Measurements from ENCODE around the gene MEGF6.

Gene MEGF6

DNA sequence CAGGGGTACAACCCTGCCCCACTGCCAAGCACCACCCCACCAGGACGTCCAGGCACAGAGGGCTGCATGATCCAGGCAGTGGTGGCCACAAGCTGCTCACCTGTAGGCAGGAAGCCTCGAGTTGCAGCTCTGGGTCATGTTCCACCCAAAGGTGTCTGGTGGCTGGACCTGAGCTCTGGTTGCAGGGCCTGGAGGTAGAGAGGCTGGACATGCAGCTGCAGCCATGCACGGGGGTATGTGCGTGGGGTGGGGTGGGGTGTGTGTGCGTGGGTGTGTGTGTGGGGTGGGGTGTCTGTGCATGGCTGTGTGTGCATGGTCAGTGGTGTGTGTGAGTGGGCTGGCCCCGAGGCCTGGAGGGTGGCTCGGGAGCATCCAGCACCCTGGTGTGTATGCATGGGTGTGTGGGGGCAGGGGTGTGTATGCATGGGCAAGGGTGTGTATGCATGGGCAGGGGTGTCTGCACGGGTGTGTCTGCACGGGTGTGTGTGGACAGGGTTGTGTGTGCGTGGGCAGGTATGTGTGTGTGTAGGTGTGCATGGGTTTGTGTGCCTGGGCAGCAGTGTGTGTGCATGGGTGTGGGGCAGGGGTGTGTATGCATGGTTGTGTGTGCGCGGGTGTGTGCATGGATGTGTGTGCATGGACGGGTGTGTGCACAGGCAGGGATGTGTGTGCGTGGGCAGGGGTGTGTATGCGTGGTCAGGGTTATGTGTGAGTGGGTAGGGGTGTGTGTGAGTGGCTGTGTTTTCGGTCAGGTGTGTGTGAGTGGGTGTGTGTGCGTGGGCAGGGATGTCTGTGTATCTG lies 141.3 kb downstream of the MEGF6 start:
- DNase-seq (ENCODE audit: low read depth), result no peak

DNA sequence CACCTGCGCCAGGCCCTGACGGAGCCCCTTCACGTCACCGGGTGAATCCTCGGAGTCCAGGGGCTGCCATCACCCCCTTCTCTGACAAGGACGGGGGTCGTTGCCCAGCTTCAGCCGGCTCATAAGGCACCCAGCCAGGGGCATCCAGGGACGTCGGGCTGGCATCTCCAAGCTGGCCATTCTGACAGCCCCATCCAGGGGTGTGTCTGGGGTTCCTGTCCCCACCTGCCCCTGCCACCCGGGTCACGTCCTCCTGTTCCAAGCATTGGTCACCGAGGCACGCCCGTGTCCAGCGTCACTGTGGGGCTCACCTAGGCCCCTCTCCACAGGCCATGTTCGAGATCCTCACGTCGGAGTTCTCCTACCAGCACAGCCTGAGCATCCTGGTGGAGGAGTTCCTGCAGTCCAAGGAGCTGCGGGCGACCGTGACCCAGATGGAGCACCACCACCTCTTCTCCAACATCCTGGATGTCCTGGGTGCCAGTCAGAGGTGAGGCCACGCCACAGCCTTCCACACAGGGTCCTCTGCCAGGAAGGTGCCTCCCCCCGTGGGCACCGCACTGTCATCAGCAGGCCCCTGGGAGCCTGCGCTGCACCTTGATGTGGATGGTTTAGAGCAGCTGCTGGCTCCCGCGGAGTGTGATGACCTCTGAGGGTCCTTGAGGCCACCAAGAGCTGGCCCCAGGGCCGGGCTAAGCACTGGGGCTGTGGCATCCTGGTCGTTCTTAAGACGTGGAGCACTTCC lies 142.0 kb downstream of the MEGF6 start:
- no peak for DNase-seq (ENCODE audit: low read depth)

DNA sequence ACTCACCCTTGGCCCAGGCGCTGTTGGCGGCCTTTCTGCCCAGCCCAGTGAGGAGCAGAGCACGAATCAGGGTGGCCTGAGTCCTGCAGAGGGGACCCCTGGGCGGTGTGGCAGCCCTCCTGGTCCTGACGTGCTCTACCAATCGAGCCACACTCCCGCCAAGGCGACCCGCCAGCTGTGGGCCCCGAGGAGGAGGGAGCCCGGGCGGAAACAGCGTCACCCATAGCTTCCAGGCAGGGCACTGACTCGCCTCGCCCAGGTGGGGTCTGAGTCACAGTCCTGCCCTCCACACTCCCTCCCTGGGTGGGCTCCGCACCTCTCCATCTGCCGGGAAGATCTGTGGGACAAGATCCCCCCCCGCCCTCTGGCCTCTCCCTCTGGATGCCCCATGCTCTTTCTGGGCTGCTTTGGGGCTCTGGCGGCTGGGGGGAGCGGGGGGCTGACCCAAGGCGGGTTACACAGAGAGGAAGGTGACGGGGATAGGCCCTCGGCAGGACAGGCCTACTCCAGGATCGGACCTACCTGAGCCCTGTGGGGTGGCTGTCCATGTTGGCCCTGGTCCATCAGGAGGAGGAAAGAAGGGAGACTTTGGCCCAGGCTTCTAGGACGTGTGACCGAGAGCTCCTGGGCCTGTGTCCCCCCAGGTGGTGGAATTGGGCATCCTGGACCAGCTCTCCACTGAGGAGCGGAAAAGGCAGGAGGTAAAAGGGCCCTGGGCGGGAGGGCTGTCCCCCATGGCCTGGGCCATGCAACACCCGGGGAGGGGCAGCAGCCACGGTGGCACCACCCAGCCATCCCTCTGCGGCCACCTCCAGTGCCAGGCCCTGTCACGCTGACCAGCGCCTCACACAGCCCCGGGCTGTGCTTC lies 142.8 kb downstream of the MEGF6 start:
- no peak for DNase-seq (ENCODE audit: low read depth)

DNA sequence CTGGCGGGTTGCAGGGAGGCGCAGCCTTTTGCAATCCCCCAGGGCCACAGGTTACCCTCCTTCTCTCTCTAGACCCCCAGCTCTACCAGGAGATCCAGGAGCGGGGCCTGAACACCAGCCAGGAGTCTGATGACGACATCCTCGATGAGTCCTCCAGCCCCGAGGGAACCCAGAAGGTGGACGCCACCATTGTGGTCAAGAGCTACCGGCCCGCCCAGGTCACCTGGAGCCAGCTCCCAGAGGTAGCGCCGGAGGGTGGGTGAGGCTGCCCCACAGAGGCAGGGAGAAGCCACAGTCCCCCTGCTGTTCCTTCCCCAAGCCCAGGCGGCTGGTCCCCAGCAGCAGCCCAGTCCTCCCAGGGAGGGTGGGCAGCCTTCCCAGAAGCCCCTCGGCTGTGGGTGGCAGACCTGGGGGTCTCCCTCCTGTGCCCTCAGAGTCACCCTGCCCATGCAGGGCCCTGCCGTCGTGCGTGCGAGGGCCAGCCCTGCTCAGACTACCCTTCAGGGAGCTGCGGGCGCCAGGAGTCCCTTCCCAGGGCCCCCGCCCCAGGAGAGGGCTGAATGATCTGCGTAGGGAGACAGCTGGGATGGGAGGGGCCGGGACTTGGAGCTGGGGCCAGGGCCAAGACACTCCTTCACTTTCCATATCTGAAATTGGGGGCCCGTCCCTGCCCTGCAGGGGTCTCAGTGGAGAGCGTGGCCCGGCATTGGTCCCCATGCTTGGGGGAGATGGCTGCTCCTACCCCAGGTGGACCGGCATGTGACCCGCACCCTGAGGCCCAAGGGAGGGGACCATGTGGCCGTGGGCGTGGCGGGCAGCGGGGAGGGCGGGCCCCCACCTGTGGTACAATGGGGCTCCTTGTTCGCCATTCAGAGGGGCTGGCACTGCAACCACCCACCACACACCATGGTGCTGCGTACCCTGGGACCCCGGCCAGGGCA lies 143.9 kb downstream of the MEGF6 start:
- DNase-seq (ENCODE audit: low read depth), result no peak

DNA sequence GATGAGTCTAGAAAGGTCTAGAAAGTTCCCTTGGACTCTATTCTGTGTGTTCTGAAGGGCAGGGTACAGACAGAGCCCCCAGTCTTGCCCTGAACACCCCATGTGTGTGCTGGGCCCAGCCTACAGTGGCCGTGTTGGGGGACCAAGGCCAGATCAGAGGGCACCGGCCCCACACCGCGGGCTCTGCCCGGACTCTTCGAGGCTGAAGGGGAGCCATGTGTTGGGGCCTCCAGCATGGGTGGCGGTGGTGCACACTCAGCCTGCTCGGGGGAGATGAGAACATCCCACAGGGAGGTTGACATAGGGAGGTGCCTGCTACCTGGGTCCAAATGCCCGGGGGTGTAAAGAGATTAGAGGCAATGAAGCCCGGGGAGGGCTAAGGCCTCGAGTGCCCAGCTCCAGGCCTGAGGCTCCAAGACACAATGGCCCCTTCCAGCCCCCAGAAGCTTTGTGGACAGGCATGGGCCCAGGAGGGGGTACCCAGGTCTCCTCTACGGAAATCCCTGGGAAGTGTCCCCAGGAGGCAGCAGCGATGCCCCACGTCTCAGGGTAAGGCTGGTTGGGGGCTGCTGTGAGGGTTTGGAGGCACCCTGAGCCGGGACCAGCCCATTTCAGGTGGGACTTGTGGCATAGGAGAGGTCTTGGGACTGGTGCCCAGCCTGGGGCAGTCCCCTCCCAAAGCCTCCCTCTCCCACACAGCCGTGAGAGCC lies 144.8 kb downstream of the MEGF6 start:
- DNase-seq (ENCODE audit: low read depth), result no peak

DNA sequence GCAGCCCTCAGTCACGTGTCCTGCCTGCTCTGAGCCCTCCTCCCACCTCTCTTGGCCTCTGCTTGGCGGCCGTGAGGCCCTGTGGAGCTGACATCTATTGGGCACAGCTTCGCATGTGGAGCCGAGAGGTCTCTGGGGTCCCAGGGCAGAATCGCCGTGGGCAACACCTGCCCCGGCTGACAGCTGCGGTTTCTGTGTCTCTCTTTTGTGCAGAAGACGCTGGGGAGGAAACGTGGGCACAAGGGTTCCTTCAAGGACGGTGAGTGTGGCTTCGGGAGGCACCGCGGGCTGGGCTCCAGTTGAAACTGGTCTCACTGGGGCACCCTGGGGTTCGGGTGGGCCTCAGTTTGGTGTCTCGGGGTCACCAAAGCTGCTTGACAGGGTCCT lies 145.4 kb downstream of the MEGF6 start:
- no peak for DNase-seq (ENCODE audit: low read depth)

DNA sequence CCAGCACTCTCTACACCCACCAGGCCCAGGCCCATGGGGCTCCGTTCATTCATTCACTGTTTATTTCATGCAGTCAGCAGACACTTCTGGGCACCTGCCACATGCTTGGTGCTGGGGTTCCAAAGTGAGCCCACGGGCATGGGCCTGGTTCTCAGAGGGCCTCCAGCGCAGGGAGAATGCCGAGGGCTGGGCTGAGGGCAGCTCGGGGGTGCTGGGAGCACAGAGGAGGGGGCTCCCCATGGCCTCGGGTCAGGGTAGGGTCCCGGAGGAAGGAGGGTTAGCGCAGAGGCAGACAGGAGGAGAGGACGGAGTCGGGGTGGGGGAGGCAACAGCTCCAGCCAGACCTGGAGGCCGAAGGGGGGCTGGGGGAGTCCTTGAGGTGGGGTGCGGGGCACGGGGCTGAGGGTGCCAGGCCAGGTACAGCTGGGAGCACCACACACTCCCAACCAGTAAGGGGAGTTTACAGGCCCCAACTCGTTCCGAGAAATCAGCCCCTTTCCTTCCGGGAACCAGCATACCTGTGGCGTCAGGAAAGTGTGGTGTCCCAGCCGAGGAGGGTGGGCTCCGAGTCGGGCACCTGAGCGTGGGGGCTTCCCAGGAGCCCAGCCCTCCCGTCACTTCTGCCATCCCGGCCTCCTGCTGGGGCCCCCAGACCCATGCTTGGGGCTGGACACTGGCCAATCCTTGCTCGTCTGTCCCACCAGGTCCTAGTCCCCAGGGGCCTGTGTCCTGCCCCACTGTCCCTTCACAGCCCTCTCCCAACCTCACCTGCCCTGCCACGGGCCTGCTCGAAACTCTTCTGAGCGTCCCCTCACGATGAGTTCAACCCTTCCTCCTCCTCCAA lies 146.0 kb downstream of the MEGF6 start:
- DNase-seq (ENCODE audit: low read depth), result no peak

DNA sequence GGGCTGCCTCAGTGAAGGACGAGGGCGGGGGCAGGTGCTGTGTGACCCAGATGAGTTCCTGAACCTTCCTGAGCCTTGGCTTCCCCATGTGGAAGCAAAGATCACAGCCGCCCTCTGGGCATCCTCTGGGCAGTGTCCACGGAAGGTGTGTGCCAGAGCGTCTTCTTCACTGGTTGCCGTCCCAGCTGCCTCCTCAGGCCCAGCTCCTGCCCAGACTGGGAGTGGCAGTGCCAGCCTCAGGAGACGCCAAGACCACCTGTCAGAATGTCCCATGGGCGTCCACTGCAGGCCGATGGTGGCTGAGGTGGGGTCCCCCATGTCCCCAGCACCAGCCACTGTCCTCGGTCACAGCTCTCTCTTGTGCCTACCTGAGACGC lies 146.7 kb downstream of the MEGF6 start:
- DNase-seq (ENCODE audit: low read depth), result no peak

DNA sequence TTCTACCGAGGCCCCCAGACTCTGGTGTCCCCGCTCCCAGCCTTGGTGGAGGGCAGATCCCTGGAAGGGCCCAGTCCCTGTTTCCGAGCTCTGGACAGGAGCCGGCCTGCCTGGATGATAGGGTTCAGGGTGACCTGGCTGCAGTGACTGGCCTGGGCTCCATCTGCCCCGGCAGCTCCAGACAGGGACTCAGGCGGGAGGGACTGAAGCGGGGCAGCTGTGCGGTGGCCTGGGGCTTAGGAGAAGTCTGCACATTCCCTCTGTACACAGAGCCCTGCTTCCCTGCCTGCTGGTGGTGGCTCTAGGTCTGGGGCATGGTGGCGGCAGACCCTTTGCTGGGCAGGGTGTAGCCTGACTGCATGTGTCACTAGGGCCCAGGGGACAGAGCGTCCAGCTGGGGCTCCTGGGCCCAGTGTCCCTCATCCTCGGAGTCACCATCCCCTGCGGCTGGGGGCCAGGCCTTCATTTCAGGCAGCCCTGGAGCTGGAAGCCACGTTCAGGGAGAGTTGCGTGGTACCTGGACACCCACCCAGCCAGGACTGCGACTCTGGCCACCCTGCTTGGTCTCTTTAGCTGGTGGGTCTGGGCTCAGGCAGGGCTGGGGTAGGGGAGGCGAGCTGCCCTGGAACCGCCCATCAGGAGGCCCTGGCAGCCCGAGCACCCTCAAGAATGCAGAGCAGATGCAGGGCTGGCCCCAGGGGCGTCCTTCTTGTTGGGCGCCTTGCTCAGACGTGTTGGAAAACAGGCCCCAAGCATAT lies 147.2 kb downstream of the MEGF6 start:
- DNase-seq (ENCODE audit: low read depth), result no peak

DNA sequence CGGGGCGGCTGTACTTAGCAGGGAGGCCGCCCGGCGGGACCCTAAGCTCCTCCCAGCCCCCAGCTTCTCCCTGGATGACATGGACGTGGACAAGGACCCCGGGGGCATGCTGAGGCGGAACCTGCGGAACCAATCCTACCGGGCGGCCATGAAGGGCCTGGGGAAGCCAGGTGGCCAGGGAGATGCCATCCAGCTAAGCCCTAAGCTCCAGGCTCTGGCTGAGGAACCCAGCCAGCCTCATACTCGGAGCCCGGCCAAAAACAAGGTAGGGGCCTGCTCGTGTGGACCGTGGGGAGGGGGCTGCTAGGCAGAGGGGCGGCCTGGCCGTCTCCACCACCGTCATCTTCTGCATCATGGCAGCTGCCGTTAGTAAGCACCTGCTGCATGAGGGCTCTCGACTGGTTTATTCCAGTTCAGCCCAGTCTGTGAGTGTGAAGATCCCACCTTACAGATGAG lies 147.9 kb downstream of the MEGF6 start:
- no peak for DNase-seq (ENCODE audit: low read depth)

DNA sequence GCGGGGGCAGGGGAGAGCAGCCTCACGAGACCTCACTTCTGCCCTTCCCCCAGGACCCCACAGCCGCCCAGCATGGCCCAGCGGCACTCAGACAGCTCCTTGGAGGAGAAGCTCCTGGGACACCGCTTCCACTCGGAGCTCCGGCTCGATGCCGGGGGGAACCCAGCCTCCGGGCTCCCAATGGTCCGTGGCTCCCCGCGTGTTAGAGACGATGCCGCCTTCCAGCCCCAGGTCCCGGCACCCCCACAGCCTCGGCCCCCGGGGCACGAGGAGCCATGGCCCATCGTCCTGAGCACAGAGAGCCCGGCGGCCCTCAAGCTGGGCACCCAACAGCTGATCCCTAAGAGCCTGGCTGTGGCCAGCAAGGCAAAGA lies 148.3 kb downstream of the MEGF6 start:
- no peak for DNase-seq (ENCODE audit: low read depth)

DNA sequence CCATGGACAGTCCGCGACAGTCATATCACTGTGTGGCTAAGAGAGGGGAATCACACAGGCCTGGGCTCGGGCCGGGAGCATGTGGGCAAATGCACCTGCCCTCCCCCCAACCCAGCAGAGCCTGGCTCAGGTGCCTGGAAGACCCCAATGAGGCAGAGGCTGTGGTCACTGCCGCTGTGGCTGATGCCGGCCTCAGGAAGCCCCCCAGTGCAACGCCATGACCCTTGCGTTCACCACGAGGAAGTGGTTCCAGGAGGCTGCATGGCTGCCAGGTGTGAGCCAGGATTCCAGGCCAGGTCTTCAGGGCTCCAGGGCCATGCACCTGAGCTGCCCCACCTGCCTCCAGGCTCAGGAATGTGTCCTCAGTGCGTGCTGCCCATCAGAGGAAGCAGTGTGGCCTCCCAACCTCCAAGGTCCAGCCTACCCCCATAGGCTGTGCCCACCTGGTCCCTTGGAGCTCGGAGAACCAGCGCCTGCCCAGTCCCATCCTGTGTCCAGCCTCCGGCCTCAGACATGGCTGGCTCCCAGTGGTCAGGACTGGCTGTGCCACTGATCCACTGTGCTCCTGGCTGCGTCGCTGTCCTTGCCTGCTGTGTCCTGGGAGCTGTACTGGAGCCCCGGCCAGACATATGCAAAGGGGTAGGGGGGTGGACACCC lies 148.8 kb downstream of the MEGF6 start:
- no peak for DNase-seq (ENCODE audit: low read depth)

DNA sequence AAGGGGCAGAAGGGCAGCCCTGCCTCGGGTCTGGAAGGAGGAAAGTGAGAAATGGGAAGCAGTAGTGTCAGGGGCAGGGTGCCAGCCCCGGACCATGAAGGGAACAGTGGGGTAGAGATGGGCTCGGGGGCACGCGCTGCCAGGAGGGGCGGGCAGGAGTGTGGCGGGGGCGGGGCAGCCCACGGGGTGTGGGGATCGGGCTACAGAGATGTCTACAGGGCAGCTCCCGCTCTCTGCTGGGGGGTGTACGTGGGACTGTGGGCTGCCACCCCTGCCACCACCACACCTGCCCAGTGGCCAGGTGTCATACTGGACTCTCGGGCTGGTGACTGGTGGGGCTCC lies 149.4 kb downstream of the MEGF6 start:
- DNase-seq (ENCODE audit: low read depth), result no peak

DNA sequence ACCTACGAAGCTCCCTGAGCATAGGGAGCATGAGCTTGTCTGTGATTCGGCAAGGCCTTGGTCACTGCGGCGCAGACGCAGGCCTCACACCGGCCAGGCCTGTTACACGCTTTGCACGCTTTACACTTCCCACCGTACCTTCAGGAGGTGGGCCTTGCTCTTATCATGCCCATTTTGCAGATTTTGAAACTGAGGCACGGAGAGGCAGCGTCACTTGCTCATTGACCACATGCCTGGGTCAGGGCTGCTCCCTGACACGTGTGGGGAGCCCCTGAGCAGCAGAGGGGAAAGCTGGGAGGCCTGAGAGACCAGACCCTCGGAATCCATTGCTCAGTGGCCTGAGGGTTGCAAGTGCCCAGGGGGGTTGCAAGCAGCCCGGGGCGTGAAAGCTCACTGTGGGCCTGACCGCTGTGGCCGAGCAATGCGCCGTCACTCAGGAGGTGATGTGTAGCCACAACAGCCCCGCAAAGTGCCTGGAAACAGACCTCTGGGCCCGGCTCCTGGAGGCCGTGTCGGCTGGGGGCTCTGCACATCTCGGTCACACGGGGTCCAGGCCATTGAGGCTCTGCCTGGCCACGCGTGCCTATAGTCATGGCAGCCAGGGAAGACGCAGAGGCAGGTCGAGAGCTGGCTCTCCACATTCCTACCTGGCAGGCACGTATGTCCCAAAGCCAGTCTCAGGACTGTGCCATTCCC lies 149.9 kb downstream of the MEGF6 start:
- DNase-seq (ENCODE audit: low read depth), result no peak

DNA sequence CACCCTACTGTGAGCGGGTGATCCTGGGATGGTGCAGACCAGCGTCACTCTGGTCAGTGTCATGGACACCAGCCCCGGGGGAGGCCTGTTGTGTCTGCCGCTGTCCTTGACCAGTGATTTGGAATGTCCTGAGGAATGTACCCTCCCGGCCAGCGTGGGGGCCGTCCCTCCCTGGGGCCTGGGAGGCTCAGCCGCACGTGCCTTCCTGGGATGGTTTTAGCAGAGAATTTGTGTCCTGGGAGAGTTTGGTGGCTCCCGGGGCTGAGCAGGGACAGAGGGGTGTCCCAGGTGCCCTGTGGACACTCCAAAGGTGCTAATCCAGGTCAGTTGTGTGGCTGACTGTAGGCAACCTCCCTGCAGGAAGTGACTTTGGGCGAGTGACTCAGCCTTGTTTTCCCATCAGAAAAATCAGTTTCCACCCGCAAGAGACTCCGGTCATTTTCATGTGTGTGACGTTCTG lies 150.6 kb downstream of the MEGF6 start:
- DNase-seq (ENCODE audit: low read depth), result no peak

DNA sequence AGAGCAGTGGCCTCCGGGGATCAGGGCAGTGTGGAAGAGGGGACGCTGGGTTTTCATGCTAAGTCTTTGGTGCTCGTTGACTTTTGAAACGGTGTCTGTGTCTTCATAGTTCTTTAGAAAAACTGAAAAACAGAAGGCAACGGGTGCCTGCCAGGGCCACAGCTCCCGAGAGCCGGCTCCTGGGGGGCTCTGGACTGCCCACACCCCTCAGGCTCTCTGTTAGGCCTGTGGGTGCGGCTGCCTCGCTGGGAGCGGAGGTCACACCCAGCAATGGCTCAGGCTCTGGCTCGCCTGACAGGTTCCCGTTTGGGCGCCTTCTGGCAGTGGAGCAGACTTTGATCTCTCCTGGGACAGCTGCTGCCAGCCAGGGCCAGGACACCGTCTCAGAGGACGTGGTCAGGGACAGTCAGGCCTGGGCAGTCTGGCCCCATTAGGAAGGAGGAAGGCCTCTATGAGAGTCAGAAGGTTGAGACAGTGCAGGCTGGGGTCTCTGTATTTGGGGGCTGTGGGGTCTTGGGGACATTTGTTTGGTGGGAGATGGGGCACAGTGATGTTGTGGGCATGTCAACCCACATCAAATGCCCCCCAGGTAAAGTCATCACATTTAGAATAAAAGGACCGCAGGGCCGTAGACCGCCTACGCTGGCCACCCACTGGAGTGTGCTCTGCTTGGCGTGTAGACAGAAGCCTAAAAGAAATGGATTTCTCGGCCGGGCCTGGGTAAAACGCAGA lies 151.2 kb downstream of the MEGF6 start:
- no peak for DNase-seq (ENCODE audit: low read depth)

Data from stromal cell of bone marrow (primary cell).